GM12878 (cell line): Measurements from ENCODE around the gene LDLRAD4. TPM values are rescaled to one million over a fixed set of nuclear protein-coding genes. Genes with fewer than 3 reads are reported as not detected.
A peak's percentile ranks its signal among the peaks of the same experiment; 100 is the strongest.

Experiments
- CBX3 ChIP-seq: fragments of 200-600 bp; sonication (generic); IDR thresholded peaks from 2 replicates; pipeline ENCODE4 v1.6.1; 2016; ENCODE audit warnings: low read depth, borderline replicate concordance
- CHD2 ChIP-seq: IDR thresholded peaks from 2 replicates; pipeline ENCODE4 v1.6.1; 2011; ENCODE audit warnings: low read depth, low read length, improper control_type of control experiment, borderline replicate concordance
- CREM ChIP-seq: IDR thresholded peaks from 2 replicates; pipeline ENCODE4 v1.6.1; 2014; ENCODE audit warnings: antibody characterized with exemption, low read depth
- E2F4 ChIP-seq: IDR thresholded peaks from 2 replicates; pipeline ENCODE4 v1.6.1; 2012; ENCODE audit warnings: low read depth, low read length, improper control_type of control experiment
- E2F8 ChIP-seq: fragments of 450-650 bp; IDR thresholded peaks from 2 replicates; pipeline ENCODE4 v1.6.1; 2018; ENCODE audit warnings: mild to moderate bottlenecking, low read depth, moderate library complexity; ENCODE audit not compliant: partially characterized antibody
- EP300 ChIP-seq, 2 experiments: fragments of 150-350 bp in 1 of 2; IDR thresholded peaks; 2 replicates each; pipeline ENCODE4 v1.6.1; 2011 to 2012; ENCODE audit warnings: low read depth in 2 of 2, low read length in 2 of 2, borderline replicate concordance in 1 of 2, improper control_type of control experiment in 1 of 2, inconsistent platforms in 1 of 2; ENCODE audit not compliant: control insufficient read depth in 1 of 2
- FOS ChIP-seq: IDR thresholded peaks from 3 replicates; pipeline ENCODE4 v1.6.1; 2011; ENCODE audit warnings: borderline replicate concordance; ENCODE audit not compliant: insufficient read length; ENCODE audit errors: extremely low read depth
- MLLT1 ChIP-seq: fragments of 450-650 bp; IDR thresholded peaks from 2 replicates; pipeline ENCODE4 v1.6.1; 2016; ENCODE audit warnings: mild to moderate bottlenecking
- PAX8 ChIP-seq: fragments of 450-650 bp; IDR thresholded peaks from 2 replicates; pipeline ENCODE4 v1.6.1; 2017; ENCODE audit warnings: mild to moderate bottlenecking, moderate library complexity
- RELB ChIP-seq: fragments of 450-650 bp; IDR thresholded peaks from 2 replicates; pipeline ENCODE4 v1.6.1; 2017; ENCODE audit warnings: low read depth, mild to moderate bottlenecking, moderate library complexity
- REST ChIP-seq: IDR thresholded peaks from 2 replicates; pipeline ENCODE4 v1.6.1; 2012; ENCODE audit warnings: mild to moderate bottlenecking, low read depth, low read length
- SKIL ChIP-seq: fragments of 450-650 bp; IDR thresholded peaks from 2 replicates; pipeline ENCODE4 v1.6.1; 2017; ENCODE audit warnings: mild to moderate bottlenecking, low read depth, inconsistent platforms; ENCODE audit not compliant: poor library complexity, severe bottlenecking
- TCF7 ChIP-seq: IDR thresholded peaks from 2 replicates; pipeline ENCODE4 v1.6.1; 2014; ENCODE audit warnings: antibody characterized with exemption, borderline replicate concordance
- USF2 ChIP-seq: IDR thresholded peaks from 2 replicates; pipeline ENCODE4 v1.6.1; 2011; ENCODE audit warnings: low read depth, low read length, improper control_type of control experiment, borderline replicate concordance
- ZNF622 ChIP-seq: fragments of 450-650 bp; IDR thresholded peaks from 2 replicates; pipeline ENCODE4 v1.6.1; 2017; ENCODE audit warnings: mild to moderate bottlenecking, inconsistent platforms
- polyA plus RNA-seq, 11 experiments: library from polyadenylated mRNA; depleted of rRNA in 4 of 11; unstranded in 6 of 11; stranded (reverse) in 5 of 11; fragments of >200 nt; fragmentation: Nextera tagmentation in 4 of 11; fragmentation: Illumina TruSeq in 1 of 11; extraction: Ambion mirVana in 4 of 11; extraction: Trizol in 1 of 11; gene quantifications; 1 replicate in 1 of 11; 2 replicates in 10 of 11; pipeline versions ENCODE4 v1.2.1 to v1.2.3, GENCODE V29; 2011 to 2016; ENCODE audit warnings: inconsistent platforms in 2 of 11, missing spikeins in 2 of 11, low read depth in 1 of 11
- total RNA-seq, 4 experiments: library from RNA; depleted of rRNA in 3 of 4; stranded (reverse); fragments of >200 nt in 3 of 4; fragmentation: Illumina TruSeq in 1 of 4; extraction: Trizol in 1 of 4; gene quantifications; 2 replicates each; pipeline versions ENCODE4 v1.2.1 to v1.2.3, GENCODE V29; 2013 to 2021

LDLRAD4 gene
- total and polyA plus RNA-seq, 10 of the 15 experiments (the other 5 are each of a cell fraction or from before 2014, with no cell fraction given) = 2.7 to 16.8 (median 11.2) TPM

GRCh38 chr18:13597068-13597467 is 378.5 kb downstream of the LDLRAD4 start (continued):
- peak; percentile 32 for TF ChIP-seq E2F8
- no peak for TF ChIP-seq USF2
- no peak for TF ChIP-seq FOS
- no peak for TF ChIP-seq CHD2
- TF ChIP-seq ZNF622 = no peak
- peak; percentile 83 for TF ChIP-seq SKIL
- no peak for TF ChIP-seq EP300 (IDR thresholded peaks at IDR 0.05; ENCODE audit: borderline replicate concordance in 1 of 2, control insufficient read depth in 1 of 2, low read depth in 2 of 2, low read length in 2 of 2)
- TF ChIP-seq CBX3 = peak; percentile 86; the same call in 1 of the 2 replicates
- no peak for TF ChIP-seq TCF7
- TF ChIP-seq RELB = peak; percentile 85
- peak; percentile 49; the same call in 1 of the 2 replicates for TF ChIP-seq MLLT1
- TF ChIP-seq PAX8 = no peak
- no peak for TF ChIP-seq CREM
- no peak for TF ChIP-seq REST
- no peak for TF ChIP-seq E2F4
